Naive thymus-derived CD4-positive, alpha-beta T cell (primary cell): ENCODE results near the gene RPTOR. TPM values are rescaled to one million over a fixed set of nuclear protein-coding genes. Genes with fewer than 3 reads are reported as not detected.

Source experiments
- ATAC-seq: fragments of 150-1000 bp; cut with Tn5 transposase; 2 replicates; pipeline ENCODE4 v1.10.0; 2021; ENCODE audit warnings: mild to moderate bottlenecking, moderate library complexity
- CTCF ChIA-PET: fragments of 350-600 bp; sonication (Branson Sonifier 250); formaldehyde crosslinking; loops from one replicate; lab custom pipeline; 2021; ENCODE audit warnings: antibody characterized with exemption; lab: Charles Lee
- POLR2A ChIA-PET: fragments of 350-600 bp; sonication (Branson Sonifier 250); formaldehyde crosslinking; loops from one replicate; lab custom pipeline; 2021; ENCODE audit warnings: antibody characterized with exemption, inconsistent platforms; lab: Charles Lee
- DNase-seq, 9 donors: peaks; one replicate each; pipeline versions ENCODE4 v3.0.0 to v3.0.0-alpha.2; 2020 to 2022; ENCODE audit warnings: mixed read lengths in 1 of 9
- H3K27ac ChIP-seq: one replicate; pipeline ENCODE4 v1.7.0; 2013; ENCODE audit warnings: mild to moderate bottlenecking, low read depth, low read length, moderate library complexity
- H3K27me3 ChIP-seq, 2 donors: one replicate each; pipeline ENCODE4 v1.7.0; 2013; ENCODE audit warnings: low read length in 2 of 2, mild to moderate bottlenecking in 2 of 2, moderate library complexity in 2 of 2; ENCODE audit not compliant: control insufficient read depth in 2 of 2, insufficient read depth in 2 of 2
- H3K36me3 ChIP-seq, 3 experiments: 1 replicate in 2 of 3; 2 replicates in 1 of 3; pipeline ENCODE4 v1.7.0; 2013; ENCODE audit warnings: low read length in 3 of 3, mild to moderate bottlenecking in 3 of 3, moderate library complexity in 1 of 3; ENCODE audit not compliant: insufficient read depth in 3 of 3, control insufficient read depth in 2 of 3
- H3K4me1 ChIP-seq, 2 donors: one replicate each; pipeline ENCODE4 v1.7.0; 2013; ENCODE audit warnings: low read length in 2 of 2, mild to moderate bottlenecking in 2 of 2, moderate library complexity in 1 of 2; ENCODE audit not compliant: control insufficient read depth in 2 of 2, insufficient read depth in 2 of 2
- H3K4me3 ChIP-seq: 2 replicates; pipeline ENCODE4 v1.7.0; 2013; ENCODE audit warnings: mild to moderate bottlenecking, low read length
- H3K9me3 ChIP-seq, 3 experiments: 1 replicate in 2 of 3; 2 replicates in 1 of 3; pipeline ENCODE4 v1.7.0; 2013; ENCODE audit warnings: low read length in 3 of 3; ENCODE audit not compliant: control insufficient read depth in 2 of 3
- H3K27ac Mint-ChIP-seq, 9 donors: one replicate each; pipeline ENCODE4 v1.8.0; 2020 to 2022; ENCODE audit warnings: mixed read lengths in 9 of 9, mild to moderate bottlenecking in 8 of 9, moderate library complexity in 5 of 9, inconsistent platforms in 2 of 9
- H3K27me3 Mint-ChIP-seq, 5 donors: one replicate each; pipeline ENCODE4 v1.8.0; 2021 to 2022; ENCODE audit warnings: mixed read lengths in 5 of 5, mild to moderate bottlenecking in 1 of 5
- H3K36me3 Mint-ChIP-seq, 5 donors: one replicate each; pipeline ENCODE4 v1.8.0; 2020 to 2022; ENCODE audit warnings: mixed read lengths in 5 of 5, mild to moderate bottlenecking in 3 of 5, inconsistent platforms in 1 of 5
- H3K4me1 Mint-ChIP-seq, 7 donors: one replicate each; pipeline ENCODE4 v1.8.0; 2020 to 2022; ENCODE audit warnings: mixed read lengths in 7 of 7, mild to moderate bottlenecking in 3 of 7, inconsistent platforms in 1 of 7
- H3K4me3 Mint-ChIP-seq, 10 donors: one replicate each; pipeline ENCODE4 v1.8.0; 2020 to 2022; ENCODE audit warnings: mild to moderate bottlenecking in 10 of 10, mixed read lengths in 10 of 10, moderate library complexity in 6 of 10, inconsistent platforms in 2 of 10
- H3K9me3 Mint-ChIP-seq, 11 donors: one replicate each; pipeline ENCODE4 v1.8.0; 2020 to 2022; ENCODE audit warnings: mixed read lengths in 11 of 11, mild to moderate bottlenecking in 4 of 11, inconsistent platforms in 1 of 11, moderate library complexity in 1 of 11
- intact Hi-C, 2 donors: fragments of 100-400 bp; cut with micrococcal nuclease; formaldehyde crosslinking; loops; one replicate each; pipeline ENCODE4 v1.15.1; 2023
- polyA plus RNA-seq, 2 donors: library from polyadenylated mRNA; unstranded; fragments of 300-500 nt; fragmentation: Illumina TruSeq; gene quantifications; one replicate each; pipeline ENCODE4 v1.2.3, GENCODE V29; 2021
- total RNA-seq, 6 experiments: library from RNA in 5 of 6; stranded (reverse) in 5 of 6; gene quantifications; 1 replicate in 5 of 6; 2 replicates in 1 of 6; pipeline ENCODE4 v1.2.3 and lab custom pipeline; 2021 to 2026

Gene RPTOR
- total and polyA plus RNA-seq, 7 experiments from 2014 or later: 10.9 to 89.8 (median 59.9) TPM

- Histone ChIP-seq H3K27ac (peak overlapping the region; percentile 68), H3K4me3 (no peak overlapping the region), H3K9me3 (no peaks in the 10 kb centered on the region), H3K36me3 (peaks cover 0 to 6% (median 0%) of the 10 kb centered on the region in 3 experiments), H3K4me1 (peaks cover 51 to 88% of the 10 kb centered on the region in 2 donors), H3K27me3 (no peaks in the 10 kb centered on the region)
- H3K4me3 Mint-ChIP-seq: peak overlapping the region in 6 of 10 donors; percentile 48 to 96 (median 83)
- peaks cover 48 to 95% (median 80%) of the 10 kb centered on the region in 7 donors for H3K4me1 Mint-ChIP-seq
- H3K27ac Mint-ChIP-seq: peak overlapping the region; percentile 89 to 99 (median 95)
- DNase-seq (peak in 1 of 9 donors; percentile 15), ATAC-seq (no peak)
- peaks cover 4 to 47% (median 22%) of the 10 kb centered on the region in 5 donors for H3K36me3 Mint-ChIP-seq
- peaks cover 0 to 10% (median 2%) of the 10 kb centered on the region in 11 donors for H3K9me3 Mint-ChIP-seq
- ChIA-PET CTCF (interaction anchor here (0.6 to 1.4 kb wide), 2 partner anchors 21 to 119 kb away, joined by 3 to 4 read pairs; no protein-coding TSS in a partner anchor), POLR2A (interaction anchor here (0.7 to 4.0 kb wide), 11 partner anchors 9 to 391 kb away, joined by 3 to 39 read pairs (median 4); no protein-coding TSS in a partner anchor)
- intact Hi-C loops: loop anchor here (1.0 to 10.0 kb wide), 7 partner anchors 7 to 357 kb away; partner anchors contain the start of gene NPTX1 (in 1 of the 2)
- no peaks in the 10 kb centered on the region for H3K27me3 Mint-ChIP-seq
These were observed 239.3 kb downstream of the RPTOR start for GRCh38 chr17:80783971-80784370.

- no peak for ATAC-seq
- Histone ChIP-seq H3K27me3 (no peaks in the 10 kb centered on the region), H3K9me3 (no peaks in the 10 kb centered on the region), H3K4me1 (peaks cover 60 to 92% of the 10 kb centered on the region in 2 donors), H3K27ac (peak overlapping the region; percentile 61), H3K36me3 (no peaks in the 10 kb centered on the region), H3K4me3 (no peak overlapping the region)
- Mint-ChIP-seq H3K9me3 (peaks cover 0 to 10% (median 2%) of the 10 kb centered on the region in 11 donors), H3K27ac (peak overlapping the region; percentile 88 to 99 (median 95)), H3K27me3 (no peaks in the 10 kb centered on the region), H3K4me1 (peaks cover 56 to 97% (median 88%) of the 10 kb centered on the region in 7 donors), H3K4me3 (peak overlapping the region; percentile 41 to 82 (median 72)), H3K36me3 (peaks cover 4 to 46% (median 21%) of the 10 kb centered on the region in 5 donors)
- intact Hi-C loops: loop anchor here in 1 of 2 donors (10.0 kb wide), 1 partner anchor 311 kb away; the partner anchor contains the start of gene NPTX1
- DNase-seq: peak in 6 of 9 donors; percentile 29 to 55 (median 38)
- ChIA-PET POLR2A (interaction anchor here (0.6 to 1.9 kb wide), 9 partner anchors 10 to 993 kb away, joined by 3 to 10 read pairs (median 3); no protein-coding TSS in a partner anchor), CTCF (interaction anchor here (0.9 to 1.6 kb wide), 3 partner anchors 10 to 209 kb away, joined by 3 to 6 read pairs (median 3); no protein-coding TSS in a partner anchor)
These were observed 241.0 kb downstream of the RPTOR start for GRCh38 chr17:80785477-80786178.

GRCh38 chr17:80786470-80786869 is 241.8 kb downstream of the RPTOR start:
- Mint-ChIP-seq H3K36me3 (peaks cover 4 to 45% (median 22%) of the 10 kb centered on the region in 5 donors), H3K27ac (peak overlapping the region in 6 of 9 donors; percentile 84 to 99 (median 93)), H3K4me1 (peaks cover 60 to 97% (median 89%) of the 10 kb centered on the region in 7 donors), H3K9me3 (peaks cover 0 to 10% (median 2%) of the 10 kb centered on the region in 11 donors), H3K27me3 (no peaks in the 10 kb centered on the region), H3K4me3 (peak overlapping the region in 4 of 10 donors; percentile 52 to 94 (median 75))
- ATAC-seq (no peak), DNase-seq (peak in 1 of 9 donors; percentile 17)
- no peak overlapping the region for H3K27ac ChIP-seq
- ChIA-PET POLR2A (interaction anchor here (0.6 to 1.9 kb wide), 6 partner anchors 11 to 994 kb away, joined by 3 to 10 read pairs (median 3); no protein-coding TSS in a partner anchor), CTCF (interaction anchor here (1.5 to 1.6 kb wide), 2 partner anchors 11 to 13 kb away, joined by 3 to 6 read pairs; no protein-coding TSS in a partner anchor)
- intact Hi-C loops: loop anchor here in 1 of 2 donors (10.0 kb wide), 1 partner anchor 312 kb away; the partner anchor contains the start of gene NPTX1
- no peaks in the 10 kb centered on the region for H3K36me3 ChIP-seq
- H3K4me1 ChIP-seq: peaks cover 59 to 92% of the 10 kb centered on the region in 2 donors
- no peak overlapping the region for H3K4me3 ChIP-seq
- H3K27me3 ChIP-seq: no peaks in the 10 kb centered on the region
- no peaks in the 10 kb centered on the region for H3K9me3 ChIP-seq

DNA sequence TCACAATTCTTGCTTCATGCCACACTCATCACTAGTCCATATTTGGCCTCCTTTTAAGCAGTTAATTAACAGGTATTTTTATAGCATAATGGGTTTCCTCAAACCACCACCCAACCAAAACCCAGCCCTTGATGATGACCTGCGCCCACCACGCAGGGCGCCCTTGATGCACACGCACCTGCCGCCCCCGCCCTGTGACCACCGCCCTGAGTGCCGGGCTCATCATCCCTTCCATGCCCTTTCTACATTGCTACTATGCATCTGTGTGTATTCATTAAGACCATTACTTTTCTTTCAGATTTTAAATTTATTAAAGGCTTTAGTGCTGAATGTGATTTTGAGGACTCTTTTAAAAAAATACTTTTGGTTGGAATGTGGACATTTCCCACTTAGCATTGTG is 242.2 kb downstream of the RPTOR start:
- CTCF ChIA-PET: interaction anchor here (1.5 kb wide), 1 partner anchor 13 kb away, joined by 3 read pairs; no protein-coding TSS in a partner anchor
- H3K9me3 Mint-ChIP-seq: peaks cover 0 to 10% (median 2%) of the 10 kb centered on the region in 11 donors
- H3K36me3 ChIP-seq: no peaks in the 10 kb centered on the region
- H3K27me3 Mint-ChIP-seq: no peaks in the 10 kb centered on the region
- no peaks in the 10 kb centered on the region for H3K9me3 ChIP-seq
- no peak overlapping the region for H3K4me3 ChIP-seq
- ATAC-seq (no peak), DNase-seq (peak in 1 of 9 donors; percentile 8)
- intact Hi-C loops: loop anchor here in 1 of 2 donors (10.0 kb wide), 1 partner anchor 312 kb away; the partner anchor contains the start of gene NPTX1
- H3K27ac Mint-ChIP-seq: peak overlapping the region; percentile 80 to 99 (median 85)
- peak overlapping the region in 6 of 10 donors; percentile 15 to 94 (median 55) for H3K4me3 Mint-ChIP-seq
- peaks cover 64 to 97% (median 89%) of the 10 kb centered on the region in 7 donors for H3K4me1 Mint-ChIP-seq
- POLR2A ChIA-PET: interaction anchor here (0.5 to 1.7 kb wide), 3 partner anchors 24 to 49 kb away, joined by 3 to 8 read pairs (median 3); no protein-coding TSS in a partner anchor
- H3K27ac ChIP-seq: no peak overlapping the region
- peaks cover 57 to 92% of the 10 kb centered on the region in 2 donors for H3K4me1 ChIP-seq
- H3K36me3 Mint-ChIP-seq: peaks cover 4 to 47% (median 22%) of the 10 kb centered on the region in 5 donors
- no peaks in the 10 kb centered on the region for H3K27me3 ChIP-seq

- no peak overlapping the region for H3K4me3 ChIP-seq
- H3K27me3 ChIP-seq: no peaks in the 10 kb centered on the region
- Mint-ChIP-seq H3K4me1 (peaks cover 65 to 97% (median 90%) of the 10 kb centered on the region in 7 donors), H3K4me3 (peak overlapping the region in 8 of 10 donors; percentile 13 to 94 (median 52)), H3K27me3 (no peaks in the 10 kb centered on the region), H3K36me3 (peaks cover 4 to 50% (median 22%) of the 10 kb centered on the region in 5 donors), H3K27ac (peak overlapping the region; percentile 80 to 99 (median 85)), H3K9me3 (peaks cover 0 to 10% (median 2%) of the 10 kb centered on the region in 11 donors)
- CTCF ChIA-PET: interaction anchor here (0.9 to 1.6 kb wide), 3 partner anchors 9 to 25 kb away, joined by 3 to 5 read pairs (median 3); no protein-coding TSS in a partner anchor
- POLR2A ChIA-PET: interaction anchor here (0.9 to 1.2 kb wide), 4 partner anchors 8 to 46 kb away, joined by 3 to 7 read pairs (median 4); no protein-coding TSS in a partner anchor
- H3K4me1 ChIP-seq: peaks cover 57 to 91% of the 10 kb centered on the region in 2 donors
- H3K36me3 ChIP-seq: no peaks in the 10 kb centered on the region
- no peaks in the 10 kb centered on the region for H3K9me3 ChIP-seq
- H3K27ac ChIP-seq: no peak overlapping the region
- DNase-seq (no peak), ATAC-seq (no peak)
- intact Hi-C loops: loop anchor here (2.0 to 10.0 kb wide), 2 partner anchors 13 to 313 kb away; partner anchors contain the start of gene NPTX1 (in 1 of the 2)
These were observed 243.2 kb downstream of the RPTOR start for GRCh38 chr17:80787881-80788280.
